Fibroblast of lung (primary cell): Measurements from ENCODE around the gene XRRA1.
"Not testable (repeated sequence)": the region's sequence is repeated elsewhere in the genome, so short reads cannot be mapped to it uniquely, and the experiment has no call there.

Experiments
- EZH2 ChIP-seq: IDR thresholded peaks from 2 replicates; pipeline ENCODE4 v1.5.1; 2012; ENCODE audit warnings: low read length, control low read depth, mild to moderate bottlenecking; ENCODE audit errors: missing control alignments
- TF ChIP-seq, protein P1 (sequence below), 2 donors: IDR thresholded peaks in 1 of 2; conservative IDR thresholded peaks in 1 of 2; 1 replicate in 1 of 2; 2 replicates in 1 of 2; pipeline ENCODE4 v1.5.1; 2011 to 2012; ENCODE audit warnings: low read length in 2 of 2, control low read depth in 1 of 2, inconsistent platforms in 1 of 2, low read depth in 1 of 2, mild to moderate bottlenecking in 1 of 2

DNA sequence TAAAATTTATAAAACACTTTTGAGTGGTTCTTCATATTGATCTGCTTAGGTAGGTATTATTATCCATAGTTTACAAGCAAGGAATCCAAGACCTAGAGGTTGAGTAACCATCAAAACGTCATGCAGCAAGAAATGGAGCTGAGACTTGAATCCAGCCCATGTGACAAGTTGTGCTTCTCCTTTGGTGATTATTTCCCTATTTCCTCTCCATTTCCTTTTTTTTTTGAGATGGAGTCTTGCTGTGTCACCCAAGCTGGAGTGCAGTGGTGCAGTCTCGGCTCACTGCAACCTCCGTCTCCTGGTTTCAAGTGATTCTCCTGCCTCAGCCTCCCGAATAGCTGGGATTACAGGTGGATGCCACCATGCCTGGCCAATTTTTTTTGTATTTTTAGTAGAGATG lies 41.3 kb upstream of the XRRA1 start:
- TF ChIP-seq, protein P1, sequence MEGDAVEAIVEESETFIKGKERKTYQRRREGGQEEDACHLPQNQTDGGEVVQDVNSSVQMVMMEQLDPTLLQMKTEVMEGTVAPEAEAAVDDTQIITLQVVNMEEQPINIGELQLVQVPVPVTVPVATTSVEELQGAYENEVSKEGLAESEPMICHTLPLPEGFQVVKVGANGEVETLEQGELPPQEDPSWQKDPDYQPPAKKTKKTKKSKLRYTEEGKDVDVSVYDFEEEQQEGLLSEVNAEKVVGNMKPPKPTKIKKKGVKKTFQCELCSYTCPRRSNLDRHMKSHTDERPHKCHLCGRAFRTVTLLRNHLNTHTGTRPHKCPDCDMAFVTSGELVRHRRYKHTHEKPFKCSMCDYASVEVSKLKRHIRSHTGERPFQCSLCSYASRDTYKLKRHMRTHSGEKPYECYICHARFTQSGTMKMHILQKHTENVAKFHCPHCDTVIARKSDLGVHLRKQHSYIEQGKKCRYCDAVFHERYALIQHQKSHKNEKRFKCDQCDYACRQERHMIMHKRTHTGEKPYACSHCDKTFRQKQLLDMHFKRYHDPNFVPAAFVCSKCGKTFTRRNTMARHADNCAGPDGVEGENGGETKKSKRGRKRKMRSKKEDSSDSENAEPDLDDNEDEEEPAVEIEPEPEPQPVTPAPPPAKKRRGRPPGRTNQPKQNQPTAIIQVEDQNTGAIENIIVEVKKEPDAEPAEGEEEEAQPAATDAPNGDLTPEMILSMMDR (conservative IDR thresholded peaks at IDR 0.05 in 1 of 2, IDR thresholded peaks at IDR 0.05 in 1 of 2; ENCODE audit: low read depth in 1 of 2, low read length in 2 of 2), result not testable (repeated sequence)
- TF ChIP-seq EZH2, result not testable (repeated sequence)
